PC-9 (cell line): ENCODE data around the gene GULP1. TPM values are rescaled to one million over a fixed set of nuclear protein-coding genes. Genes with fewer than 3 reads are reported as not detected.

Experiments used
- BruUV-seq: library from RNA; stranded (reverse); fragments of 400-500 nt; replicated peaks from 2 replicates; lab custom pipeline; 2021; lab: Mats Ljungman, UMichigan
- CTCF ChIA-PET: fragments of 300-600 bp; sonication (Branson Sonifier 250); formaldehyde crosslinking; loops from one replicate; lab custom pipeline; 2022; ENCODE audit warnings: antibody characterized with exemption; lab: Charles Lee
- POLR2A ChIA-PET: fragments of 300-600 bp; sonication (Branson Sonifier 250); formaldehyde crosslinking; loops from one replicate; lab custom pipeline; 2022; ENCODE audit warnings: antibody characterized with exemption; ENCODE audit not compliant: unreplicated experiment; lab: Charles Lee
- DNase-seq, 2 experiments: peaks; one replicate each; pipeline versions ENCODE4 v3.0.0 to v3.0.0-alpha.2; 2015 to 2022; ENCODE audit warnings: mixed read lengths in 1 of 2
- H2AFZ ChIP-seq: fragments of 200-600 bp; sonication (generic); 2 replicates; pipeline ENCODE4 v1.8.1; 2017; ENCODE audit warnings: antibody characterized with exemption
- H3F3A ChIP-seq: fragments of 200-600 bp; sonication (generic); 2 replicates; pipeline ENCODE4 v1.8.1; 2017; ENCODE audit warnings: antibody characterized with exemption, mild to moderate bottlenecking, low read depth; ENCODE audit not compliant: insufficient read depth
- H3K27ac ChIP-seq: fragments of 200-600 bp; sonication (generic); 2 replicates; pipeline ENCODE4 v1.6.1; 2016; ENCODE audit warnings: mixed run types
- H3K27me3 ChIP-seq: fragments of 200-600 bp; sonication (generic); 2 replicates; pipeline ENCODE4 v1.6.1; 2016; ENCODE audit warnings: low read depth, mixed run types; ENCODE audit not compliant: insufficient read depth
- H3K36me3 ChIP-seq: fragments of 200-600 bp; sonication (generic); 2 replicates; pipeline ENCODE4 v1.6.1; 2016; ENCODE audit warnings: low read depth, mixed run types
- H3K4me1 ChIP-seq: fragments of 200-600 bp; sonication (generic); replicated peaks from 2 replicates; pipeline ENCODE4 v1.6.1; 2016; ENCODE audit warnings: mixed run types; ENCODE audit not compliant: insufficient read depth
- H3K4me2 ChIP-seq: fragments of 200-600 bp; sonication (generic); 2 replicates; pipeline ENCODE4 v1.6.1; 2017; ENCODE audit warnings: mixed run types
- H3K4me3 ChIP-seq: fragments of 200-600 bp; sonication (generic); 2 replicates; pipeline ENCODE4 v1.6.1; 2016; ENCODE audit warnings: mixed run types
- H3K79me2 ChIP-seq: fragments of 200-600 bp; sonication (generic); 2 replicates; pipeline ENCODE4 v1.6.1; 2017; ENCODE audit warnings: low read depth, mixed run types
- H3K9me2 ChIP-seq: fragments of 200-600 bp; sonication (generic); 2 replicates; pipeline ENCODE4 v1.8.1; 2017; ENCODE audit warnings: mild to moderate bottlenecking; ENCODE audit not compliant: insufficient read depth
- H3K9me3 ChIP-seq: fragments of 200-600 bp; sonication (generic); 2 replicates; pipeline ENCODE4 v1.8.1; 2016; ENCODE audit warnings: low read depth; ENCODE audit not compliant: insufficient read depth
- H4K20me1 ChIP-seq: fragments of 200-600 bp; sonication (generic); 2 replicates; pipeline ENCODE4 v1.8.1; 2017; ENCODE audit not compliant: insufficient read depth
- CTCF ChIP-seq: fragments of 200-600 bp; sonication (generic); conservative IDR thresholded peaks from 2 replicates; pipeline ENCODE4 v1.6.1; 2017; ENCODE audit warnings: mixed run types, antibody characterized with exemption, mild to moderate bottlenecking, moderate library complexity
- EZH2 ChIP-seq: fragments of 200-600 bp; sonication (generic); IDR thresholded peaks from 2 replicates; pipeline ENCODE4 v1.8.0; 2017; ENCODE audit warnings: antibody characterized with exemption, low read depth
- intact Hi-C: fragments of 100-400 bp; cut with micrococcal nuclease; formaldehyde crosslinking; loops from one replicate; pipeline ENCODE4 v1.10.0; 2022; ENCODE audit not compliant: unreplicated experiment
- total RNA-seq: library from RNA; stranded (reverse); gene quantifications from 2 replicates; pipeline ENCODE4 v1.2.3, GENCODE V29; 2021

The GULP1 gene
- total RNA-seq, 1 experiment from 2014 or later, result 38.0 TPM

GRCh38 chr2:188441288-188441947, 149.7 kb downstream of the GULP1 start:
- Histone ChIP-seq H3K9me3 (no peaks in the 10 kb centered on the region), H3K4me1 (no peaks in the 10 kb centered on the region), H3K27me3 (no peaks in the 10 kb centered on the region), H3K27ac (no peak overlapping the region), H2AFZ (no peak overlapping the region), H3K9me2 (no peaks in the 10 kb centered on the region), H3K36me3 (no peaks in the 10 kb centered on the region), H3F3A (no peaks in the 10 kb centered on the region), H3K79me2 (no peaks in the 10 kb centered on the region), H3K4me2 (no peak overlapping the region), H3K4me3 (no peak overlapping the region), H4K20me1 (no peaks in the 10 kb centered on the region)
- ChIA-PET POLR2A (no interaction called here), CTCF (no interaction called here)
- intact Hi-C loops, result no loop called here
- DNase-seq, result no peak
- TF ChIP-seq CTCF (no peak), EZH2 (no peak)
- BruUV-seq, result no TSS peak

- TF ChIP-seq EZH2 (no peak), CTCF (no peak)
- no peak overlapping the region for H2AFZ ChIP-seq
- H3K36me3 ChIP-seq, result no peaks in the 10 kb centered on the region
- ChIA-PET POLR2A (no interaction called here), CTCF (no interaction called here)
- no peak overlapping the region for H3K4me2 ChIP-seq
- H3K79me2 ChIP-seq, result no peaks in the 10 kb centered on the region
- DNase-seq, result no peak
- H3K9me2 ChIP-seq, result no peaks in the 10 kb centered on the region
- no peaks in the 10 kb centered on the region for H3K4me1 ChIP-seq
- H3K27me3 ChIP-seq, result no peaks in the 10 kb centered on the region
- no peaks in the 10 kb centered on the region for H4K20me1 ChIP-seq
- H3K4me3 ChIP-seq, result no peak overlapping the region
- no TSS peak for BruUV-seq
- no peaks in the 10 kb centered on the region for H3F3A ChIP-seq
- no peak overlapping the region for H3K27ac ChIP-seq
- intact Hi-C loops, result no loop called here
- no peaks in the 10 kb centered on the region for H3K9me3 ChIP-seq
Observed at GRCh38 chr2:188443207-188443606, 151.5 kb downstream of the GULP1 start.

GRCh38 chr2:188444106-188444835, 152.6 kb downstream of the GULP1 start:
- H3K4me2 ChIP-seq, result no peak overlapping the region
- BruUV-seq, result no TSS peak

More at GRCh38 chr2:188444106-188444835, 152.6 kb downstream of the GULP1 start:
- Histone ChIP-seq H3K4me3 (no peak overlapping the region), H3K79me2 (no peaks in the 10 kb centered on the region), H3K36me3 (no peaks in the 10 kb centered on the region), H3K4me1 (no peaks in the 10 kb centered on the region), H3K27ac (no peak overlapping the region), H2AFZ (no peak overlapping the region), H4K20me1 (no peaks in the 10 kb centered on the region), H3F3A (no peaks in the 10 kb centered on the region), H3K27me3 (no peaks in the 10 kb centered on the region), H3K9me2 (no peaks in the 10 kb centered on the region), H3K9me3 (no peaks in the 10 kb centered on the region)
- TF ChIP-seq EZH2, result no peak
- TF ChIP-seq CTCF, result no peak
- POLR2A ChIA-PET, result no interaction called here
- DNase-seq, result no peak
- intact Hi-C loops, result no loop called here
- CTCF ChIA-PET, result no interaction called here
